GM11168 (cell line): ENCODE results near the gene MADCAM1.

Source experiments
- in situ Hi-C: fragments of 300-500 bp; cut with MboI; formaldehyde crosslinking; loops from one replicate; pipeline ENCODE4 v1.12.0; 2022; ENCODE audit warnings: low sequenced_read_pairs; ENCODE audit not compliant: unreplicated experiment

The MADCAM1 gene

GRCh38 chr19:543910-544608 is 47.8 kb downstream of the MADCAM1 start, which contains the start of gene GZMM:
Gene GZMM, plus strand, starts transcription at chr19:544053. Its CDS starts 19 bp downstream, at chr19:544072.
- in situ Hi-C loops, result no loop called here

GRCh38 chr19:547117-547516 is 50.8 kb downstream of the MADCAM1 start:
- in situ Hi-C loops, result no loop called here

GRCh38 chr19:547836-548720 is 51.8 kb downstream of the MADCAM1 start:
- in situ Hi-C loops, result no loop called here

- in situ Hi-C loops, result no loop called here
These were observed 52.9 kb downstream of the MADCAM1 start for GRCh38 chr19:548886-549830.

- in situ Hi-C loops, result no loop called here
These were observed 58.5 kb downstream of the MADCAM1 start for GRCh38 chr19:554817-555216.
